ENCODE measurements around the gene TFAP2E.

TFAP2E gene

GRCh38 chr1:35561297-35561971 is 11.7 kb upstream of the TFAP2E start:
- Histone ChIP-seq H4K20me1 (ENCODE audit: control insufficient read depth, insufficient read depth, low read depth, low read length) (peaks cover 4% of the 10 kb centered on the region; the same call in 1 of the 2 replicates), H3K79me2 (ENCODE audit: control insufficient read depth, low read length) (peaks cover 16% of the 10 kb centered on the region), H3K36me3 (ENCODE audit: control insufficient read depth, low read length) (peaks cover 20% of the 10 kb centered on the region), H3K4me1 (ENCODE audit: control insufficient read depth, low read length) (peaks cover 12% of the 10 kb centered on the region), H3K27me3 (ENCODE audit: control insufficient read depth, low read length) (no peaks in the 10 kb centered on the region), H3K9me2 (replicated peaks; ENCODE audit: control insufficient read depth, low read length) (no peaks in the 10 kb centered on the region), H3K4me2 (ENCODE audit: low read length) (no peak overlapping the region), H3K4me3 (ENCODE audit: low read length) (no peak overlapping the region), H3K27ac (ENCODE audit: low read depth, low read length) (no peak overlapping the region), H3K9me3 (ENCODE audit: control insufficient read depth, insufficient read depth, low read length) (no peaks in the 10 kb centered on the region), H3F3A (ENCODE audit: control insufficient read depth, insufficient read depth) (peaks cover 5% of the 10 kb centered on the region; the same call in 1 of the 2 replicates)
- TF ChIP-seq CTCF (IDR thresholded peaks at IDR 0.05; ENCODE audit: low read depth, low read length, poor library complexity, severe bottlenecking) (no peak), EZH2phosphoT487 (IDR thresholded peaks at IDR 0.05; ENCODE audit: borderline replicate concordance, low read length) (no peak)

GRCh38 chr1:35561972-35562680 is 11.0 kb upstream of the TFAP2E start:
- H3F3A ChIP-seq (ENCODE audit: control insufficient read depth, insufficient read depth) = peaks cover 5% of the 10 kb centered on the region; the same call in 1 of the 2 replicates
- H3K27me3 ChIP-seq (ENCODE audit: control insufficient read depth, low read length) = no peaks in the 10 kb centered on the region
- no peaks in the 10 kb centered on the region for H3K9me3 ChIP-seq (ENCODE audit: control insufficient read depth, insufficient read depth, low read length)
- H3K9me2 ChIP-seq (replicated peaks; ENCODE audit: control insufficient read depth, low read length) = no peaks in the 10 kb centered on the region
- no peak overlapping the region for H3K4me3 ChIP-seq (ENCODE audit: low read length)
- H3K4me2 ChIP-seq (ENCODE audit: low read length) = no peak overlapping the region
- H3K79me2 ChIP-seq (ENCODE audit: control insufficient read depth, low read length) = peaks cover 9% of the 10 kb centered on the region
- TF ChIP-seq CTCF (IDR thresholded peaks at IDR 0.05; ENCODE audit: low read depth, low read length, poor library complexity, severe bottlenecking) (no peak), EZH2phosphoT487 (IDR thresholded peaks at IDR 0.05; ENCODE audit: borderline replicate concordance, low read length) (no peak)
- H3K36me3 ChIP-seq (ENCODE audit: control insufficient read depth, low read length) = peaks cover 16% of the 10 kb centered on the region
- H3K4me1 ChIP-seq (ENCODE audit: control insufficient read depth, low read length) = peaks cover 10% of the 10 kb centered on the region
- peaks cover 4% of the 10 kb centered on the region; the same call in 1 of the 2 replicates for H4K20me1 ChIP-seq (ENCODE audit: control insufficient read depth, insufficient read depth, low read depth, low read length)
- no peak overlapping the region for H3K27ac ChIP-seq (ENCODE audit: low read depth, low read length)

GRCh38 chr1:35563166-35563565 is 9.9 kb upstream of the TFAP2E start:
- no peaks in the 10 kb centered on the region for H3K9me2 ChIP-seq (replicated peaks; ENCODE audit: control insufficient read depth, low read length)
- TF ChIP-seq CTCF (IDR thresholded peaks at IDR 0.05; ENCODE audit: low read depth, low read length, poor library complexity, severe bottlenecking) = no peak
- TF ChIP-seq EZH2phosphoT487 (IDR thresholded peaks at IDR 0.05; ENCODE audit: borderline replicate concordance, low read length) = no peak
- no peak overlapping the region for H3K4me3 ChIP-seq (ENCODE audit: low read length)
- peaks cover 14% of the 10 kb centered on the region for H3K36me3 ChIP-seq (ENCODE audit: control insufficient read depth, low read length)
- peaks cover 3% of the 10 kb centered on the region for H3K79me2 ChIP-seq (ENCODE audit: control insufficient read depth, low read length)
- H3K27me3 ChIP-seq (ENCODE audit: control insufficient read depth, low read length) = no peaks in the 10 kb centered on the region
- no peaks in the 10 kb centered on the region for H3K9me3 ChIP-seq (ENCODE audit: control insufficient read depth, insufficient read depth, low read length)
- H3K4me1 ChIP-seq (ENCODE audit: control insufficient read depth, low read length) = peaks cover 7% of the 10 kb centered on the region
- peaks cover 3% of the 10 kb centered on the region; the same call in 1 of the 2 replicates for H3F3A ChIP-seq (ENCODE audit: control insufficient read depth, insufficient read depth)
- H3K27ac ChIP-seq (ENCODE audit: low read depth, low read length) = no peak overlapping the region
- no peak overlapping the region for H3K4me2 ChIP-seq (ENCODE audit: low read length)
- H4K20me1 ChIP-seq (ENCODE audit: control insufficient read depth, insufficient read depth, low read depth, low read length) = peaks cover 4% of the 10 kb centered on the region; the same call in 1 of the 2 replicates

All from DOHH2 (cell line).